Keratinocyte (primary cell): ENCODE measurements around the gene ZBTB3.

ENCODE experiments used
- CTCF ChIP-seq, 3 experiments: IDR thresholded peaks in 1 of 3; conservative IDR thresholded peaks in 1 of 3; optimal IDR thresholded peaks in 1 of 3; 2 replicates in 2 of 3; 3 replicates in 1 of 3; pipeline versions ENCODE3 to v1.5.1; 2011; ENCODE audit warnings: low read length in 3 of 3, mild to moderate bottlenecking in 3 of 3, moderate library complexity in 2 of 3, control low read depth in 1 of 3, inconsistent platforms in 1 of 3; ENCODE audit not compliant: insufficient read depth in 2 of 3; ENCODE audit errors: extremely low read depth in 1 of 3
- EZH2 ChIP-seq: IDR thresholded peaks from one replicate; pipeline ENCODE4 v1.6.1; 2012; ENCODE audit warnings: inconsistent platforms, mild to moderate bottlenecking, low read length, moderate library complexity

DNA sequence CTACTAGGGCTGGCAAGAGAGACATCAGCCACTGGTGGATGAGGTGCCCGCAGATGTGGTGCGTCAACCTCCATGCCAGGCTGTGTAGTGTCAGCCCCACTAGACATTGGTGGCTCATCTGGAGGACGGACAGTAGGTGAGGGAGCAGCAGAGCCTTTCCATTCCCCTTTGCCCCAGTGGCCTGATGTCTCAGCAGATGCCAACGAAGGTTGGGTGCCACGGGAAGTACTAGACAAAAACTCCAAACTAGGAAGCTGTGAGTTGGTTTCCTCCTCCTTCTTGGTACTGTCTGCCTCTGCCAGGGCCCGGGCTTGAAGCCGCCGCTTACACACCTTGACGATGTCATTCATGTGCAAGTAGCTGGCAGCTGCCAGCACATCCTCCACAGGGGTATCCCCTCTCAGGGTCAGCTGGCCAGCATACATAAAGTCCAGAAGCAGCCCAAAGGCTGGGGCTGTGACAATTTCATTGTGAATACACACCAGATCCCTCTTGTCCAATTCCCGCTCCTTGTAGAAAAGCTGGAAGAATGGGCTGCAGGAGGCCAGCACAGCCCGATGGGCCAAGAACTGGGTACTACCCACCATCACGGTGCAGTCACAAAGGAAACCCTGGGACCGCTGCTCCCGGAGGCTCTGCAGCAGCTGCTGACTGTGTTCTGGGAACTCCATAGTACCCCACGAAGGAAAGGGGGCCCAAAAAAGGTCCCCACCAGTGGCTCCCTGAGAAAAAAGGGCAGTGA is 795 bp downstream of the ZBTB3 start:
- TF ChIP-seq CTCF (optimal IDR thresholded peaks at IDR 0.05 in 1 of 3, IDR thresholded peaks at IDR 0.05 in 1 of 3, conservative IDR thresholded peaks at IDR 0.05 in 1 of 3; ENCODE audit: extremely low read depth in 1 of 3, insufficient read depth in 2 of 3, low read length in 3 of 3) (no peak), EZH2 (no peak)
